ENCODE data around the gene LARGE1. TPM values are rescaled to one million over a fixed set of nuclear protein-coding genes. Genes with fewer than 3 reads are reported as not detected.

The LARGE1 gene
- total and polyA plus RNA-seq, 4 experiments from 2014 or later, result 0.06 to 1.1 (median 1.0) TPM; not detected in 1

DNA sequence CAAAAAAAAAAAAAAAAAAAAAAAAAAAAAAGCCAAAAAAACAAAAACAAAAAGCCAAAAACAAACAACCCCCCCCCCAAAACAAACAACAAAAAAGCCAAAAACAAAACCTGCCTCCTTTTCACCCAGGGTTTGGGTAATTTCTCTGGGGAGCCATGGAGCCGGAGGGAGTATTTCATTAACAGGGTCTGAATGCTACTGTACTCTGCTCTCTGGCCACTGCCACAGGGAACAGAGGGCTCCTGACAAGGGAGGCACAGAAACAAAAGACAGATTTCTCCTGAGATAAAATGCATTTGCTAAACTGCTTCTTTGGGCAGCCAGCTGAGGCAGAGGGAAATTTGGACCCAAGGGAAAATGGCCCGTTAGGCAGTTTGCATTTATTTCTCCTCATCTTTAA lies 596.0 kb downstream of the LARGE1 start:
- Histone ChIP-seq H3K36me3 (ENCODE audit: insufficient read depth, low read length) (no peaks in the 10 kb centered on the region), H3K4me3 (ENCODE audit: low read length in 2 of 2) (no peak overlapping the region), H3K9me3 (ENCODE audit: control insufficient read depth in 1 of 2, low read length in 2 of 2) (no peaks in the 10 kb centered on the region), H3K27ac (ENCODE audit: low read depth, low read length) (no peak overlapping the region), H3K4me1 (ENCODE audit: insufficient read depth, low read length) (no peaks in the 10 kb centered on the region), H3K27me3 (ENCODE audit: insufficient read depth, low read length) (no peaks in the 10 kb centered on the region)
- no peak overlapping the region for H3K4me3 Mint-ChIP-seq
- no peak overlapping the region for H3K27ac Mint-ChIP-seq
- H3K27me3 Mint-ChIP-seq, result no peaks in the 10 kb centered on the region
- H3K4me1 Mint-ChIP-seq, result no peaks in the 10 kb centered on the region
- peaks cover 0 to 8% (median 5%) of the 10 kb centered on the region in 8 donors for H3K9me3 Mint-ChIP-seq
- intact Hi-C loops (cut with micrococcal nuclease), result no loop called here
- ChIA-PET CTCF (ENCODE audit: partially characterized antibody) (no interaction called here), POLR2A (ENCODE audit: partially characterized antibody) (interaction anchor here (0.6 kb wide), 1 partner anchor 26 kb away, joined by 3 read pairs; no protein-coding TSS in a partner anchor)
- DNase-seq, result no peak
- no peaks in the 10 kb centered on the region for H3K36me3 Mint-ChIP-seq

DNA sequence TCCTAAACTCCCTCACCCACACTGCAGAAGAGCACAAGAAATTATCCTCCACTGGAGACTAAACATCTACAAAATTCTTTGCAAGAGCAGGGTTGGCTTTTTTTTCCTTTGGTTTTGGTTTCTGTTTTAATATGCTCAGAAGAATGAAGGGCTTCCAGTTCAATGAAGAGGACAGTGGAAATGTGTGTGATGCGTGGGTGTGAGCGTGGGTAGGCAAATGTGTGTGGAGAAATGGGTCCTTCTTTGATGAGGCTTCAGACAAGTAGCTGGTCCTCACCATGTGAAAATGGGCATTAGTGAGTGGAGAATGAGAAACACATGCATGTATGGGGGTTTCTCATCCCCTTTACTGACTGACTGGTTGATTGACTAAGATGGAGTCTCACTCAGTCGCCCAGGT lies 598.8 kb downstream of the LARGE1 start:
- Histone ChIP-seq H3K4me3 (ENCODE audit: low read length in 2 of 2) (no peak overlapping the region), H3K27me3 (ENCODE audit: insufficient read depth, low read length) (no peaks in the 10 kb centered on the region), H3K9me3 (ENCODE audit: control insufficient read depth in 1 of 2, low read length in 2 of 2) (no peaks in the 10 kb centered on the region), H3K4me1 (ENCODE audit: insufficient read depth, low read length) (no peaks in the 10 kb centered on the region), H3K36me3 (ENCODE audit: insufficient read depth, low read length) (no peaks in the 10 kb centered on the region), H3K27ac (ENCODE audit: low read depth, low read length) (no peak overlapping the region)
- peaks cover 0 to 12% (median 7%) of the 10 kb centered on the region in 8 donors for H3K9me3 Mint-ChIP-seq
- no peak overlapping the region for H3K27ac Mint-ChIP-seq
- DNase-seq, result no peak
- no peaks in the 10 kb centered on the region for H3K27me3 Mint-ChIP-seq
- H3K4me1 Mint-ChIP-seq, result no peaks in the 10 kb centered on the region
- H3K4me3 Mint-ChIP-seq, result no peak overlapping the region
- ChIA-PET CTCF (ENCODE audit: partially characterized antibody) (no interaction called here), POLR2A (ENCODE audit: partially characterized antibody) (no interaction called here)
- H3K36me3 Mint-ChIP-seq, result no peaks in the 10 kb centered on the region
- intact Hi-C loops (cut with micrococcal nuclease), result no loop called here

DNA sequence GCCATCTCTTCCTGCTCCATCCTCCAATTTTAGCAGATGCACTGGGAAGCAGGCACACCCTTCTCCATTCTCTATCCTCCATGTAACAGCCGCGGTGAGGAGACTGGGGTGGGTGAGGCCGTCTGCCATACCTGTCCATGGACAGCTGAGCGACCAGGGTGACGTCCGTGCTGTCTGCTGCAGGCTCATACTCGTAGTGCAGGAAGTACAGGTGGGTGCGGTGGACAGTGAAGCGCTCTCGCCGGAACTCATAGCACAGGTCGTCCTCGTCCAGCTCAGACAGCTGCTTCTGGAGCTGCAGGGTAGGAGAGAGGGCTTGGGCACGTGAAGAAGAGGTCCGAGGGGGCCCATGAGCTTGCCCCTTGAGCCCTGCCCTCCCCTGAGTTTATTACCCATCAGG lies 604.3 kb downstream of the LARGE1 start:
- H3K9me3 ChIP-seq (ENCODE audit: control insufficient read depth in 1 of 2, low read length in 2 of 2), result no peaks in the 10 kb centered on the region
- H3K27ac Mint-ChIP-seq, result no peak overlapping the region
- H3K36me3 Mint-ChIP-seq, result no peaks in the 10 kb centered on the region
- no peaks in the 10 kb centered on the region for H3K27me3 ChIP-seq (ENCODE audit: insufficient read depth, low read length)
- H3K4me3 Mint-ChIP-seq, result no peak overlapping the region
- H3K36me3 ChIP-seq (ENCODE audit: insufficient read depth, low read length), result no peaks in the 10 kb centered on the region
- POLR2A ChIA-PET (ENCODE audit: partially characterized antibody), result no interaction called here
- H3K27me3 Mint-ChIP-seq, result no peaks in the 10 kb centered on the region
- no peaks in the 10 kb centered on the region for H3K4me1 Mint-ChIP-seq
- intact Hi-C loops (cut with micrococcal nuclease), result no loop called here
- DNase-seq, result no peak
- H3K9me3 Mint-ChIP-seq, result peaks cover 0 to 12% (median 4%) of the 10 kb centered on the region in 8 donors
- H3K27ac ChIP-seq (ENCODE audit: low read depth, low read length), result no peak overlapping the region
- CTCF ChIA-PET (ENCODE audit: partially characterized antibody), result no interaction called here
- H3K4me1 ChIP-seq (ENCODE audit: insufficient read depth, low read length), result no peaks in the 10 kb centered on the region
- H3K4me3 ChIP-seq (ENCODE audit: low read length in 2 of 2), result no peak overlapping the region

DNA sequence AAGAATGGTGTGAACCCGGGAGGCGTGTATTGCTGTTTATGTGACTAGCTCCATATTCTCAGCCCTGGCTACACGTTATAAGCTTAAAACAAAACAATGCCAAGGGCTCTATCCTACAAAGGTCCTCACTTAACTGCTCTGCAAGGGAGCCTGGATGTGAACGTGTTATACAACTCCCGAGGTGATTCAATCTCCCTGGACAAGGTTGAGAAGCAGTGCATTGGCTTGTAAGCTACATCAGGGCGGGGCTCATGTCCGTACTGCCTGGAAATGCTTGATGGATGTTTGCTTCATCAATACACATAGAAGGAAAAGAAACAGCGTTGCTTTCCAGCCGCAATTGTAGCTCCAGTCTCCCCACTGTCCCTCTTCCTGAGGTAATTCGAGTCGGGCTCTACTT lies 605.2 kb downstream of the LARGE1 start:
- Mint-ChIP-seq H3K9me3 (peaks cover 0 to 10% (median 4%) of the 10 kb centered on the region in 8 donors), H3K4me1 (no peaks in the 10 kb centered on the region), H3K27me3 (no peaks in the 10 kb centered on the region), H3K4me3 (no peak overlapping the region), H3K27ac (no peak overlapping the region), H3K36me3 (no peaks in the 10 kb centered on the region)
- ChIA-PET POLR2A (ENCODE audit: partially characterized antibody) (no interaction called here), CTCF (ENCODE audit: partially characterized antibody) (no interaction called here)
- no peaks in the 10 kb centered on the region for H3K36me3 ChIP-seq (ENCODE audit: insufficient read depth, low read length)
- no peaks in the 10 kb centered on the region for H3K4me1 ChIP-seq (ENCODE audit: insufficient read depth, low read length)
- intact Hi-C loops (cut with micrococcal nuclease), result no loop called here
- H3K4me3 ChIP-seq (ENCODE audit: low read length in 2 of 2), result no peak overlapping the region
- H3K27ac ChIP-seq (ENCODE audit: low read depth, low read length), result no peak overlapping the region
- H3K27me3 ChIP-seq (ENCODE audit: insufficient read depth, low read length), result no peaks in the 10 kb centered on the region
- DNase-seq, result no peak
- H3K9me3 ChIP-seq (ENCODE audit: control insufficient read depth in 1 of 2, low read length in 2 of 2), result no peaks in the 10 kb centered on the region

DNA sequence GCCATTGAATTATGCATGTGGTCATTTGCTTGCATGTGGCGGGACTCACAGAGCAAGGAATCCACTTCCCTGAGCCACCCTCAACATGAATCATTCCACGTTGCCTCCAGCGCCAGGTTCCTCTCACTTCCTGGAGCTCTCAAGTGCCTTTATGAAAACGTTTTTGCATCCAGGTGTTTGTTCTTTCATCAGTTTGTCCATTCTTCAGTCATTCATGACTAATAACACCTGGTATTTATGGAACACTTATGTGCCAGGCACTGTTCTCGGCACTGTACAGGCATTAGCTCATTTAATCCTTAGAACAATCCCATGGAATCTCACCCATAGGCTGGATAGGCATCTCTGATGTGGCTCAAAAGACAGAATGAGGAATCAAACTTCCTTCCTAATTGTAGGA lies 606.0 kb downstream of the LARGE1 start:
- H3K9me3 ChIP-seq (ENCODE audit: control insufficient read depth in 1 of 2, low read length in 2 of 2), result no peaks in the 10 kb centered on the region
- Mint-ChIP-seq H3K4me3 (no peak overlapping the region), H3K4me1 (no peaks in the 10 kb centered on the region), H3K27me3 (no peaks in the 10 kb centered on the region), H3K9me3 (peaks cover 0 to 7% (median 5%) of the 10 kb centered on the region in 8 donors), H3K27ac (no peak overlapping the region), H3K36me3 (no peaks in the 10 kb centered on the region)
- no peaks in the 10 kb centered on the region for H3K27me3 ChIP-seq (ENCODE audit: insufficient read depth, low read length)
- no peak for DNase-seq
- no peaks in the 10 kb centered on the region for H3K36me3 ChIP-seq (ENCODE audit: insufficient read depth, low read length)
- no peaks in the 10 kb centered on the region for H3K4me1 ChIP-seq (ENCODE audit: insufficient read depth, low read length)
- ChIA-PET CTCF (ENCODE audit: partially characterized antibody) (interaction anchor here (1.2 kb wide), 1 partner anchor 13 kb away, joined by 3 read pairs; no protein-coding TSS in a partner anchor), POLR2A (ENCODE audit: partially characterized antibody) (no interaction called here)
- H3K4me3 ChIP-seq (ENCODE audit: low read length in 2 of 2), result no peak overlapping the region
- H3K27ac ChIP-seq (ENCODE audit: low read depth, low read length), result no peak overlapping the region
- intact Hi-C loops (cut with micrococcal nuclease), result no loop called here

DNA sequence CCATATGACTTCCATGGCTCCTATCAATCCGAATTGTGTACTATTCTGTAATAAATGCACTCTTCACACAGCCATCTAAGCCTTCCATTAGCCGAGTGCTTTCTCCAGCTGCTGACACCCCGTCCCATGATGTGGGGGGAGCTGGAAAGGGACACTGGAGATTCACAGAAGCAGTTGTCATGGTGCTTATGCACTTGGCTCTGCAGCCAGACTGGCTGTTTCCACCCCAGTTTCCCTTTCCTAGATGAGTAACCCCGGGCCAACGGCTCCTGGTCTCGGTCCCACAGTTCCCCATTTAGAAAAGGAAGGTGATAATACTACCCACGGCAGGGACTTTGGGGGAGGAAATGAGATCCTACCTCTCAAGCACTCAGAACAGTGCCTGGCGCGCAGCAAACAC lies 617.2 kb downstream of the LARGE1 start:
- Histone ChIP-seq H3K9me3 (ENCODE audit: control insufficient read depth in 1 of 2, low read length in 2 of 2) (no peaks in the 10 kb centered on the region), H3K27ac (ENCODE audit: low read depth, low read length) (no peak overlapping the region), H3K27me3 (ENCODE audit: insufficient read depth, low read length) (no peaks in the 10 kb centered on the region), H3K36me3 (ENCODE audit: insufficient read depth, low read length) (no peaks in the 10 kb centered on the region), H3K4me1 (ENCODE audit: insufficient read depth, low read length) (no peaks in the 10 kb centered on the region), H3K4me3 (ENCODE audit: low read length in 2 of 2) (no peak overlapping the region)
- Mint-ChIP-seq H3K27ac (no peak overlapping the region), H3K36me3 (no peaks in the 10 kb centered on the region), H3K9me3 (peaks cover 0 to 3% (median 0%) of the 10 kb centered on the region in 8 donors), H3K27me3 (no peaks in the 10 kb centered on the region), H3K4me1 (no peaks in the 10 kb centered on the region), H3K4me3 (no peak overlapping the region)
- POLR2A ChIA-PET (ENCODE audit: partially characterized antibody), result no interaction called here
- CTCF ChIA-PET (ENCODE audit: partially characterized antibody), result interaction anchor here (0.9 kb wide), 1 partner anchor 808 kb away, joined by 3 read pairs; no protein-coding TSS in a partner anchor
- DNase-seq, result no peak
- intact Hi-C loops (cut with micrococcal nuclease), result loop anchor here (10.0 kb wide), 1 partner anchor 272 kb away; no protein-coding TSS in a partner anchor

DNA sequence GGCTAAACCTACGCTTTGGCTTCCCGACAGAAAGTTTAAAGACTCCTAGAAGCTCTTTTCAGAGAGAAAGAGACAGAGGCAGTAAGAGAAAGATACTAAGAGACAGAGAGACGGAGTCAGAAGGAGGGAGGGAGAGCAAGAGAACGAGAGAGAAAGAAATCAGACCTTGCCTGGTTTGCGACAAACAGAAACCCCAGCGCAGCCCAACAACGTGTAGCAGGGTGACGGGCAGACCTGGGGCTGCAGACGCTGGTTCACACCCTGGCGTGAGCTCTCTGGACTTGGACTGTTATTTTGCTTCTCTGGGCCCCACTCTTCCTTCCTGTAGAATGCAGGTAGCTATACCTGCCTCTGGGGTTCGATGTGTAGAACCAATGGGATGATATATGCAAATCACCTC lies 617.7 kb downstream of the LARGE1 start:
- DNase-seq, result no peak
- H3K27me3 ChIP-seq (ENCODE audit: insufficient read depth, low read length), result no peaks in the 10 kb centered on the region
- no peak overlapping the region for H3K4me3 Mint-ChIP-seq
- H3K4me1 ChIP-seq (ENCODE audit: insufficient read depth, low read length), result no peaks in the 10 kb centered on the region
- intact Hi-C loops (cut with micrococcal nuclease), result loop anchor here (10.0 kb wide), 1 partner anchor 272 kb away; no protein-coding TSS in a partner anchor
- H3K9me3 ChIP-seq (ENCODE audit: control insufficient read depth in 1 of 2, low read length in 2 of 2), result no peaks in the 10 kb centered on the region
- H3K36me3 Mint-ChIP-seq, result no peaks in the 10 kb centered on the region
- no peak overlapping the region for H3K27ac ChIP-seq (ENCODE audit: low read depth, low read length)
- H3K27me3 Mint-ChIP-seq, result no peaks in the 10 kb centered on the region
- POLR2A ChIA-PET (ENCODE audit: partially characterized antibody), result no interaction called here
- no peaks in the 10 kb centered on the region for H3K4me1 Mint-ChIP-seq
- no peaks in the 10 kb centered on the region for H3K36me3 ChIP-seq (ENCODE audit: insufficient read depth, low read length)
- peaks cover 0 to 3% (median 0%) of the 10 kb centered on the region in 8 donors for H3K9me3 Mint-ChIP-seq
- H3K27ac Mint-ChIP-seq, result no peak overlapping the region
- CTCF ChIA-PET (ENCODE audit: partially characterized antibody), result interaction anchor here (0.9 kb wide), 2 partner anchors 621 to 809 kb away, joined by 3 read pairs; no protein-coding TSS in a partner anchor
- no peak overlapping the region for H3K4me3 ChIP-seq (ENCODE audit: low read length in 2 of 2)
